MCF 10A (cell line): ENCODE measurements around the gene FRY. TPM values are rescaled to one million over a fixed set of nuclear protein-coding genes. Genes with fewer than 3 reads are reported as not detected.

Source experiments
- BruUV-seq: library from RNA; stranded (reverse); fragments of 400-500 nt; replicated peaks from 2 replicates; lab custom pipeline; 2021; lab: Mats Ljungman, UMichigan
- CTCF ChIA-PET: fragments of 300-600 bp; sonication (Branson Sonifier 250); formaldehyde crosslinking; extraction: SDS; loops from one replicate; lab custom pipeline; 2021; ENCODE audit warnings: antibody characterized with exemption, inconsistent platforms; lab: Yijun Ruan, JAX
- POLR2A ChIA-PET: fragments of 300-600, 350-650 bp; sonication (Branson Sonifier 250); formaldehyde crosslinking; extraction: SDS; loops from one replicate; lab custom pipeline; 2020; ENCODE audit warnings: antibody characterized with exemption, inconsistent platforms; lab: Yijun Ruan, JAX
- DNase-seq: peaks from one replicate; pipeline ENCODE4 v3.0.0-alpha.2; 2018; ENCODE audit not compliant: unreplicated experiment
- H3K27ac Mint-ChIP-seq: one replicate; pipeline ENCODE4 v1.8.0; 2022; ENCODE audit warnings: mild to moderate bottlenecking, low read depth, mixed read lengths; ENCODE audit not compliant: unreplicated experiment
- H3K27me3 Mint-ChIP-seq: one replicate; pipeline ENCODE4 v1.8.0; 2022; ENCODE audit warnings: mixed read lengths; ENCODE audit not compliant: insufficient read depth, unreplicated experiment
- H3K36me3 Mint-ChIP-seq: one replicate; pipeline ENCODE4 v1.8.0; 2022; ENCODE audit warnings: mild to moderate bottlenecking, moderate library complexity, mixed read lengths; ENCODE audit not compliant: insufficient read depth, unreplicated experiment
- H3K4me1 Mint-ChIP-seq: one replicate; pipeline ENCODE4 v1.8.0; 2022; ENCODE audit warnings: mixed read lengths; ENCODE audit not compliant: insufficient read depth, unreplicated experiment
- H3K4me3 Mint-ChIP-seq: one replicate; pipeline ENCODE4 v1.8.0; 2022; ENCODE audit warnings: mild to moderate bottlenecking, moderate library complexity, mixed read lengths; ENCODE audit not compliant: unreplicated experiment
- H3K9me3 Mint-ChIP-seq: one replicate; pipeline ENCODE4 v1.8.0; 2022; ENCODE audit warnings: mixed read lengths; ENCODE audit not compliant: unreplicated experiment
- CTCF ChIP-seq: fragments of 200-600 bp; IDR thresholded peaks from one replicate; pipeline ENCODE4 v1.8.0; 2022; ENCODE audit warnings: antibody characterized with exemption, mild to moderate bottlenecking; ENCODE audit not compliant: unreplicated experiment
- intact Hi-C: fragments of 100-400 bp; cut with micrococcal nuclease; formaldehyde crosslinking; loops from 2 replicates; pipeline ENCODE4 v1.14.1; 2022
- total RNA-seq: library from RNA; stranded (reverse); gene quantifications from 2 replicates; pipeline ENCODE4 v1.2.3, GENCODE V29; 2022

FRY gene
- total RNA-seq, 1 experiment from 2014 or later: 8.9 TPM

- no peak overlapping the region for H3K4me3 Mint-ChIP-seq
- H3K9me3 Mint-ChIP-seq: no peaks in the 10 kb centered on the region
- H3K4me1 Mint-ChIP-seq: no peaks in the 10 kb centered on the region
- no peaks in the 10 kb centered on the region for H3K36me3 Mint-ChIP-seq
- POLR2A ChIA-PET: interaction anchor here (0.7 kb wide), 1 partner anchor 17 kb away, joined by 4 read pairs; no protein-coding TSS in a partner anchor
- CTCF ChIA-PET: interaction anchor here (0.6 to 1.1 kb wide), 3 partner anchors 12 to 130 kb away, joined by 3 read pairs; no protein-coding TSS in a partner anchor
- intact Hi-C loops: no loop called here
- H3K27ac Mint-ChIP-seq: no peak overlapping the region
- TF ChIP-seq CTCF: no peak
- no peak for DNase-seq
- BruUV-seq: no TSS peak
- H3K27me3 Mint-ChIP-seq: no peaks in the 10 kb centered on the region
These were observed 147.2 kb downstream of the FRY start for GRCh38 chr13:32178763-32179162.

- DNase-seq: no peak
- ChIA-PET POLR2A (no interaction called here), CTCF (no interaction called here)
- no peaks in the 10 kb centered on the region for H3K9me3 Mint-ChIP-seq
- BruUV-seq: no TSS peak
- H3K4me3 Mint-ChIP-seq: no peak overlapping the region
- no peak overlapping the region for H3K27ac Mint-ChIP-seq
- intact Hi-C loops: no loop called here
- H3K4me1 Mint-ChIP-seq: no peaks in the 10 kb centered on the region
- H3K36me3 Mint-ChIP-seq: no peaks in the 10 kb centered on the region
- H3K27me3 Mint-ChIP-seq: no peaks in the 10 kb centered on the region
- no peak for TF ChIP-seq CTCF
These were observed 148.1 kb downstream of the FRY start for GRCh38 chr13:32179708-32180107.

GRCh38 chr13:32187651-32188050 lies 156.1 kb downstream of the FRY start:
- TF ChIP-seq CTCF: no peak
- ChIA-PET POLR2A (no interaction called here), CTCF (interaction anchor here (0.6 kb wide), 1 partner anchor 16 kb away, joined by 3 read pairs; no protein-coding TSS in a partner anchor)
- BruUV-seq: no TSS peak
- H3K4me1 Mint-ChIP-seq: no peaks in the 10 kb centered on the region
- DNase-seq: no peak
- H3K27me3 Mint-ChIP-seq: no peaks in the 10 kb centered on the region
- no peak overlapping the region for H3K4me3 Mint-ChIP-seq
- H3K27ac Mint-ChIP-seq: no peak overlapping the region
- H3K36me3 Mint-ChIP-seq: no peaks in the 10 kb centered on the region
- H3K9me3 Mint-ChIP-seq: no peaks in the 10 kb centered on the region
- intact Hi-C loops: no loop called here

GRCh38 chr13:32191452-32191998 lies 160.0 kb downstream of the FRY start:
- DNase-seq: no peak
- H3K9me3 Mint-ChIP-seq: no peaks in the 10 kb centered on the region
- no peak overlapping the region for H3K4me3 Mint-ChIP-seq
- H3K27me3 Mint-ChIP-seq: no peaks in the 10 kb centered on the region
- BruUV-seq: no TSS peak
- ChIA-PET POLR2A (no interaction called here), CTCF (interaction anchor here (1.0 kb wide), 1 partner anchor 11 kb away, joined by 3 read pairs; no protein-coding TSS in a partner anchor)
- TF ChIP-seq CTCF: no peak
- intact Hi-C loops: no loop called here
- no peaks in the 10 kb centered on the region for H3K4me1 Mint-ChIP-seq
- H3K36me3 Mint-ChIP-seq: no peaks in the 10 kb centered on the region
- no peak overlapping the region for H3K27ac Mint-ChIP-seq
